Stimulated activated CD4-positive, alpha-beta T cell treated with anti-CD3 and anti-CD28 coated beads, Interleukin-12 subunit alpha, Interleukin-12 subunit beta, amount 100 ng/mL, for 24 hours (primary cell): ENCODE results near the gene CLEC11A.

Experiments
- DNase-seq, 2 experiments: peaks; one replicate each; pipeline ENCODE4 v3.0.0-alpha.2; 2020; ENCODE audit warnings: low read depth in 2 of 2

Gene CLEC11A

GRCh38 chr19:50703915-50704796, 19.0 kb upstream of the CLEC11A start:
- no peak for DNase-seq

GRCh38 chr19:50705422-50706019, 17.6 kb upstream of the CLEC11A start:
- no peak for DNase-seq

- DNase-seq: no peak
Measured at GRCh38 chr19:50706387-50706786, 16.8 kb upstream of the CLEC11A start.

GRCh38 chr19:50708179-50708879, 14.8 kb upstream of the CLEC11A start:
- DNase-seq: no peak

GRCh38 chr19:50710094-50710493, 13.1 kb upstream of the CLEC11A start:
- no peak for DNase-seq

GRCh38 chr19:50710612-50711011, 12.6 kb upstream of the CLEC11A start:
- no peak for DNase-seq

GRCh38 chr19:50711196-50711595, 12.0 kb upstream of the CLEC11A start:
- no peak for DNase-seq

GRCh38 chr19:50711805-50712204, 11.4 kb upstream of the CLEC11A start:
- DNase-seq: no peak

GRCh38 chr19:50712833-50713232, 10.3 kb upstream of the CLEC11A start:
- DNase-seq: no peak

- no peak for DNase-seq
Measured at GRCh38 chr19:50713556-50714236, 9.5 kb upstream of the CLEC11A start.

GRCh38 chr19:50716178-50717025, 6.8 kb upstream of the CLEC11A start:
- DNase-seq: no peak

GRCh38 chr19:50717026-50717723, 6.0 kb upstream of the CLEC11A start:
- no peak for DNase-seq

GRCh38 chr19:50717891-50718254, 5.3 kb upstream of the CLEC11A start:
- no peak for DNase-seq

GRCh38 chr19:50718255-50719118, 4.7 kb upstream of the CLEC11A start:
- DNase-seq: no peak

GRCh38 chr19:50719119-50719435, 4.1 kb upstream of the CLEC11A start:
- no peak for DNase-seq

- DNase-seq: no peak
Measured at GRCh38 chr19:50719566-50719965, 3.6 kb upstream of the CLEC11A start, which contains the start of gene SHANK1. SHANK1 (minus strand) TSS chr19:50719802; CDS start chr19:50716919, 2,883 bp downstream.

GRCh38 chr19:50720181-50720920, 2.8 kb upstream of the CLEC11A start:
- no peak for DNase-seq

GRCh38 chr19:50720921-50721381, 2.2 kb upstream of the CLEC11A start:
- DNase-seq: no peak
